ENCODE data around the gene PRIM2.
"Not testable (repeated sequence)": the region's sequence is repeated elsewhere in the genome, so short reads cannot be mapped to it uniquely, and the experiment has no call there.

The PRIM2 gene

GRCh38 chr6:57368965-57369731 is 51.7 kb downstream of the PRIM2 start:
- not testable (repeated sequence) for DNase-seq

- DNase-seq: not testable (repeated sequence)
Observed at GRCh38 chr6:57371779-57372178, 54.3 kb downstream of the PRIM2 start.

- DNase-seq: not testable (repeated sequence)
Observed at GRCh38 chr6:57374764-57375163, 57.3 kb downstream of the PRIM2 start.

GRCh38 chr6:57376083-57376482 is 58.7 kb downstream of the PRIM2 start:
- not testable (repeated sequence) for DNase-seq

GRCh38 chr6:57389038-57389592 is 71.7 kb downstream of the PRIM2 start:
- not testable (repeated sequence) for DNase-seq

- DNase-seq: not testable (repeated sequence)
Observed at GRCh38 chr6:57390818-57391217, 73.4 kb downstream of the PRIM2 start.

- not testable (repeated sequence) for DNase-seq
Observed at GRCh38 chr6:57392047-57392446, 74.6 kb downstream of the PRIM2 start.

- DNase-seq: not testable (repeated sequence)
Observed at GRCh38 chr6:57419341-57419740, 101.9 kb downstream of the PRIM2 start.

GRCh38 chr6:57421503-57421902 is 104.1 kb downstream of the PRIM2 start:
- DNase-seq: no peak

- DNase-seq: no peak
Observed at GRCh38 chr6:57423468-57423867, 106.0 kb downstream of the PRIM2 start.

- not testable (repeated sequence) for DNase-seq
Observed at GRCh38 chr6:57431742-57432141, 114.3 kb downstream of the PRIM2 start.

- no peak for DNase-seq
Observed at GRCh38 chr6:57432157-57432556, 114.7 kb downstream of the PRIM2 start.

- no peak for DNase-seq
Observed at GRCh38 chr6:57432919-57433684, 115.7 kb downstream of the PRIM2 start.

- not testable (repeated sequence) for DNase-seq
Observed at GRCh38 chr6:57433790-57434189, 116.4 kb downstream of the PRIM2 start.

GRCh38 chr6:57434944-57435343 is 117.5 kb downstream of the PRIM2 start:
- DNase-seq: no peak

GRCh38 chr6:57435475-57436160 is 118.2 kb downstream of the PRIM2 start:
- DNase-seq: no peak

- DNase-seq: not testable (repeated sequence)
Observed at GRCh38 chr6:57440735-57441134, 123.3 kb downstream of the PRIM2 start.

GRCh38 chr6:57442133-57442532 is 124.7 kb downstream of the PRIM2 start:
- not testable (repeated sequence) for DNase-seq

- DNase-seq: not testable (repeated sequence)
Observed at GRCh38 chr6:57443181-57443580, 125.8 kb downstream of the PRIM2 start.

- DNase-seq: not testable (repeated sequence)
Observed at GRCh38 chr6:57444787-57445186, 127.4 kb downstream of the PRIM2 start.

GRCh38 chr6:57445379-57445778 is 127.9 kb downstream of the PRIM2 start:
- not testable (repeated sequence) for DNase-seq

GRCh38 chr6:57445790-57446468 is 128.5 kb downstream of the PRIM2 start:
- DNase-seq: not testable (repeated sequence)
